ENCODE results near the gene LYPD8. TPM values are rescaled to one million over a fixed set of nuclear protein-coding genes. Genes with fewer than 3 reads are reported as not detected.

The LYPD8 gene
- total RNA-seq, 1 experiment from 2014 or later = not detected

GRCh38 chr1:248779350-248779749 lies 23.8 kb upstream of the LYPD8 start:
- Mint-ChIP-seq H3K4me1 (no peaks in the 10 kb centered on the region), H3K36me3 (peaks cover 64% of the 10 kb centered on the region), H3K9me3 (peaks cover 96% of the 10 kb centered on the region), H3K4me3 (no peak overlapping the region), H3K27ac (no peak overlapping the region), H3K27me3 (ENCODE audit: low read depth) (peaks cover 12% of the 10 kb centered on the region)
- ChIA-PET POLR2A (no interaction called here), CTCF (no interaction called here)
- DNase-seq (ENCODE audit: low spot score) = no peak
- ATAC-seq = no peak
- TF ChIP-seq ATF1 (CRISPR knock-in tag; IDR thresholded peaks at IDR 0.05) (no peak), NR3C1 (CRISPR knock-in tag; conservative IDR thresholded peaks at IDR 0.05; ENCODE audit: low read depth) (no peak), ZNF532 (CRISPR knock-in tag; IDR thresholded peaks at IDR 0.05; ENCODE audit: borderline replicate concordance) (no peak), KAT7 (CRISPR knock-in tag; IDR thresholded peaks at IDR 0.05; ENCODE audit: borderline replicate concordance) (no peak), ZNF423 (CRISPR knock-in tag; IDR thresholded peaks at IDR 0.05) (no peak), NR2C2 (CRISPR knock-in tag; IDR thresholded peaks at IDR 0.05) (no peak), JAZF1 (CRISPR knock-in tag; IDR thresholded peaks at IDR 0.05) (no peak), NFATC4 (CRISPR knock-in tag; IDR thresholded peaks at IDR 0.05) (no peak), ERG (CRISPR knock-in tag; IDR thresholded peaks at IDR 0.05) (no peak), ZNF416 (CRISPR knock-in tag; IDR thresholded peaks at IDR 0.05) (no peak), CTCF (IDR thresholded peaks at IDR 0.05) (no peak)

GRCh38 chr1:248778906-248779305 lies 23.3 kb upstream of the LYPD8 start:
- H3K9me3 Mint-ChIP-seq = peaks cover 96% of the 10 kb centered on the region
- CTCF ChIA-PET = no interaction called here
- no peak for ATAC-seq
- peaks cover 12% of the 10 kb centered on the region for H3K27me3 Mint-ChIP-seq (ENCODE audit: low read depth)
- H3K36me3 Mint-ChIP-seq = peaks cover 64% of the 10 kb centered on the region
- TF ChIP-seq ZNF263 (CRISPR knock-in tag; IDR thresholded peaks at IDR 0.05; ENCODE audit: low read depth) = no peak
- TF ChIP-seq ZNF138 (CRISPR knock-in tag; conservative IDR thresholded peaks at IDR 0.05) = no peak
- no peak for TF ChIP-seq JUN (CRISPR knock-in tag; IDR thresholded peaks at IDR 0.05)
- TF ChIP-seq CDX4 (CRISPR knock-in tag; IDR thresholded peaks at IDR 0.05; ENCODE audit: borderline replicate concordance) = no peak
- no peak for TF ChIP-seq SP1 (CRISPR knock-in tag; conservative IDR thresholded peaks at IDR 0.05)
- TF ChIP-seq E2F5 (CRISPR knock-in tag; IDR thresholded peaks at IDR 0.05) = no peak
- H3K4me3 Mint-ChIP-seq = no peak overlapping the region
- no peak for DNase-seq (ENCODE audit: low spot score)
- POLR2A ChIA-PET = no interaction called here
- no peaks in the 10 kb centered on the region for H3K4me1 Mint-ChIP-seq
- H3K27ac Mint-ChIP-seq = no peak overlapping the region
